ENCODE results near the gene DYNC2LI1. TPM values are rescaled to one million over a fixed set of nuclear protein-coding genes. Genes with fewer than 3 reads are reported as not detected.

Gene DYNC2LI1
- total RNA-seq, 2 experiments from 2014 or later, result 3.9 to 6.1 TPM

DNA sequence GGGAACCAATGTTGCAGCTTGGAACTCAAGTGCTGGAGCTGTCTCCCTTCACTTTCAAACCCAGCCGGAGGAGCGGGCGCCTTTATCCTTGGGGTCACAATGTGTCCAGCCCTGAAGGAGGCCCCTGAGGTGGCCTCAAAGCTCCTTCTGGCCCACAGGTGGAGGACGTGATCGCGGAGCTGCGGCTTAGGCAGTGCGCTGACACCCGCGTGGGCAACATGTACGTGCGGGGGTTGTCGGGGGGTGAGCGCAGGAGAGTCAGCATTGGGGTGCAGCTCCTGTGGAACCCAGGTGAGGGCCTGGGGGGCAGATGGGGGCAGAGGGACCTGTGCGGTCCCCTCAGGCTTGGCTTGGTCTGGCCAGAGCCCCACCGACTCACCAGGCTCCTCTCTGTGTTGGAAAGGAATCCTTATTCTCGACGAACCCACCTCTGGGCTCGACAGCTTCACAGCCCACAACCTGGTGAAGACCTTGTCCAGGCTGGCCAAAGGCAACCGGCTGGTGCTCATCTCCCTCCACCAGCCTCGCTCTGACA, 78.4 kb downstream of the DYNC2LI1 start:
- Mint-ChIP-seq H3K27ac (no peak overlapping the region), H3K9me3 (no peaks in the 10 kb centered on the region), H3K4me3 (no peak overlapping the region), H3K4me1 (no peaks in the 10 kb centered on the region), H3K36me3 (no peaks in the 10 kb centered on the region), H3K27me3 (peaks cover 34% of the 10 kb centered on the region)
- POLR2A ChIA-PET, result interaction anchor here (0.5 kb wide), 1 partner anchor 45 kb away, joined by 3 read pairs; no protein-coding TSS in a partner anchor
- DNase-seq (no peak), ATAC-seq (ENCODE audit: low read depth) (no peak)

GRCh38 chr2:43853141-43854081, 79.6 kb downstream of the DYNC2LI1 start:
- POLR2A ChIA-PET, result interaction anchor here (0.7 kb wide), 1 partner anchor 216 kb away, joined by 3 read pairs; the partner anchor contains the start of gene PLEKHH2
- peaks cover 44% of the 10 kb centered on the region for H3K27me3 Mint-ChIP-seq
- H3K9me3 Mint-ChIP-seq, result no peaks in the 10 kb centered on the region
- H3K4me1 Mint-ChIP-seq, result no peaks in the 10 kb centered on the region
- DNase-seq (no peak), ATAC-seq (ENCODE audit: low read depth) (no peak)
- H3K27ac Mint-ChIP-seq, result no peak overlapping the region
- H3K4me3 Mint-ChIP-seq, result no peak overlapping the region
- no peaks in the 10 kb centered on the region for H3K36me3 Mint-ChIP-seq

DNA sequence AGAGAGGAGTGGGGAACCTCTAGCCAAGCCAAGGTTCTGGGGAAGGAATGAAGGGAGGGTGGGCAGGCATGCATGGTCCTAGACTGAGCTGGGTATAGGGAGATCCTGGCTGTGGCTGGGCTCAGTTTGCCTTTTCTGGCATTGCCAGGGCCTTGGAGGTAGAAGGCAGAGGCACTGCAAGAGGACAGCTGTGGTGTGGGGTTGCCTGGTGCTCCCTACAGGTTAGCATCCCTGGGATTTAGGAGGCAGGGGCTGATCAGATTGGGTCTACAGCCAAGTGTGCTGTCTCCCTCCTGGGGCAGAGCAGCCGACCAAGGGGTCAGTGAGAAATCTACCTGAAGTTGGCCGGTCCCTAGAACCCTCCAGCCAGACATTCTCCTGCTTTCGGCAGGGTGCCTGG, 80.8 kb downstream of the DYNC2LI1 start:
- H3K36me3 Mint-ChIP-seq, result no peaks in the 10 kb centered on the region
- no peaks in the 10 kb centered on the region for H3K9me3 Mint-ChIP-seq
- DNase-seq (no peak), ATAC-seq (ENCODE audit: low read depth) (no peak)
- POLR2A ChIA-PET, result interaction anchor here (0.7 kb wide), 1 partner anchor 217 kb away, joined by 3 read pairs; the partner anchor contains the start of gene PLEKHH2
- peaks cover 43% of the 10 kb centered on the region for H3K27me3 Mint-ChIP-seq
- no peak overlapping the region for H3K4me3 Mint-ChIP-seq
- no peak overlapping the region for H3K27ac Mint-ChIP-seq
- H3K4me1 Mint-ChIP-seq, result no peaks in the 10 kb centered on the region

DNA sequence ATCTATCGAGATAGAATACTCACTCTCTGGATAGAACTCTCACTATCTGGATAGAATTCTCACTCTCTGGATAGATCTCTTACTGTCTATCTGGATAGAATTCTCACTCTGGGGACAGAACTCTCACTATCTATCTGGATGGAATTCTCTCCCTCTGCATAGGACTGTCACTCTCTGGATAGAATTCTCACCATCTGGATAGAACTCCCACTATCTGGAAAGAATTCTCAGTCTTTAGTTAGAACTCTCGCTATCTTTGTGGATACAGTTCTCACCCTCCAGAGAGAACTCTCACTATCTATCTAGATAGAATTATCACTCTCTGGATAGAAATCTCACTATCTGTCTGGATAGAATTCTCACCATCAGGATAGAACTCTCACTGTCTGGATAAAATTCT, 81.5 kb downstream of the DYNC2LI1 start:
- POLR2A ChIA-PET, result no interaction called here
- H3K4me1 Mint-ChIP-seq, result no peaks in the 10 kb centered on the region
- H3K27ac Mint-ChIP-seq, result no peak overlapping the region
- H3K36me3 Mint-ChIP-seq, result no peaks in the 10 kb centered on the region
- no peak for ATAC-seq (ENCODE audit: low read depth)
- no peak overlapping the region for H3K4me3 Mint-ChIP-seq
- no peaks in the 10 kb centered on the region for H3K9me3 Mint-ChIP-seq
- DNase-seq, result no peak
- H3K27me3 Mint-ChIP-seq, result peaks cover 45% of the 10 kb centered on the region

Other genes starting within 250 kb of the DYNC2LI1 start
- gene THADA, start 178.0 kb upstream of the DYNC2LI1 start, total RNA-seq, result 10 to 100 TPM; 30.5 to 30.8 TPM
- 1 to 10 TPM; 1.2 to 1.9 TPM for gene PLEKHH2, start 136.8 kb upstream of the DYNC2LI1 start, total RNA-seq
- gene C1GALT1C1L, start 97.6 kb upstream of the DYNC2LI1 start, total RNA-seq, result not detected
- not detected for gene ABCG5, start 64.8 kb downstream of the DYNC2LI1 start, total RNA-seq
- not detected for gene ABCG8, start 64.9 kb downstream of the DYNC2LI1 start, total RNA-seq
- 10 to 100 TPM; 72.8 to 74.8 TPM for gene LRPPRC, start 221.9 kb downstream of the DYNC2LI1 start, total RNA-seq

Measured in activated naive CD8-positive, alpha-beta T cell treated with anti-CD3 and anti-CD28 coated beads, Interleukin-2, amount 10 ng/mL, durations not matched to agents 7 days and 5 days (primary cell).